HCT116 (cell line): Measurements from ENCODE around the gene SYNDIG1. TPM values are rescaled to one million over a fixed set of nuclear protein-coding genes. Genes with fewer than 3 reads are reported as not detected.

Experiments
- ATAC-seq: fragments of 200-7000 bp; cut with Tn5 transposase; 2 replicates; pipeline ENCODE4 v1.9.1; 2020; ENCODE audit warnings: mild to moderate bottlenecking, moderate library complexity
- BruUV-seq: library from RNA; stranded (reverse); fragments of 400-500 nt; replicated peaks from 2 replicates; lab custom pipeline; 2021; lab: Mats Ljungman, UMichigan
- CTCF ChIA-PET: fragments of 300-600 bp; sonication (Branson Sonifier 250); formaldehyde crosslinking; loops from one replicate; lab custom pipeline; 2021; ENCODE audit warnings: antibody characterized with exemption; lab: Charles Lee
- POLR2A ChIA-PET: fragments of 300-600, 350-600 bp; sonication (Branson Sonifier 250); formaldehyde crosslinking; loops from one replicate; lab custom pipeline; 2021; ENCODE audit warnings: antibody characterized with exemption; lab: Charles Lee
- RAD21 ChIA-PET, 2 experiments: fragments of 300-600 bp; sonication (Branson Sonifier 250); formaldehyde crosslinking; loops; one replicate each; lab custom pipeline; 2023; ENCODE audit warnings: low total read pairs in 2 of 2; ENCODE audit not compliant: uncharacterized antibody in 2 of 2, unreplicated experiment in 2 of 2, low non-redundant PET in 1 of 2; lab: Charles Lee
- DNase-seq: peaks from one replicate; pipeline ENCODE4 v3.0.0-alpha.2; 2010; ENCODE audit warnings: low read depth, low spot score
- H2AFZ ChIP-seq: fragments of 200-600 bp; shearing (Covaris generic), sonication (generic); 2 replicates; pipeline ENCODE4 v1.6.1; 2017; ENCODE audit warnings: low read depth, mixed run types, mixed read lengths, antibody characterized with exemption, low read length; ENCODE audit not compliant: poor library complexity, severe bottlenecking
- H3K27ac ChIP-seq: 2 replicates; pipeline ENCODE4 v1.5.1; 2012; ENCODE audit warnings: low read depth, low read length
- H3K27me3 ChIP-seq: fragments of 200-600 bp; sonication (generic); 2 replicates; pipeline ENCODE4 v1.6.1; 2016; ENCODE audit warnings: mixed run types, low read length, mixed read lengths; ENCODE audit not compliant: insufficient read depth
- H3K36me3 ChIP-seq, 2 experiments: fragments of 200-500 bp in 1 of 2; fragments of 200-600 bp in 1 of 2; sonication (Bioruptor generic) in 1 of 2; sonication (generic) in 1 of 2; 2 replicates each; pipeline versions ENCODE4 v1.5.1 to v1.6.1; 2014 to 2016; ENCODE audit warnings: low read length in 2 of 2, inconsistent platforms in 1 of 2, mixed read lengths in 1 of 2, mixed run types in 1 of 2; ENCODE audit not compliant: insufficient read depth in 2 of 2, control insufficient read depth in 1 of 2
- H3K4me1 ChIP-seq, 2 experiments: fragments of 200-600 bp in 1 of 2; sonication (generic) in 1 of 2; 2 replicates each; pipeline versions ENCODE4 v1.5.1 to v1.6.1; 2012 to 2017; ENCODE audit warnings: low read length in 2 of 2, inconsistent platforms in 1 of 2, mild to moderate bottlenecking in 1 of 2, mixed read lengths in 1 of 2, mixed run types in 1 of 2, moderate library complexity in 1 of 2; ENCODE audit not compliant: insufficient read depth in 2 of 2, control insufficient read depth in 1 of 2
- H3K4me2 ChIP-seq: fragments of 200-600 bp; sonication (generic); 2 replicates; pipeline ENCODE4 v1.6.1; 2017; ENCODE audit warnings: mixed run types, low read length, mixed read lengths
- H3K4me3 ChIP-seq, 2 experiments: fragments of 200-600 bp in 1 of 2; sonication (generic) in 1 of 2; replicated peaks in 1 of 2; 2 replicates each; pipeline ENCODE4 v1.5.1; 2011 to 2016; ENCODE audit warnings: low read length in 2 of 2, control low read depth in 1 of 2, low read depth in 1 of 2, mild to moderate bottlenecking in 1 of 2, mixed read lengths in 1 of 2, mixed run types in 1 of 2
- H3K79me2 ChIP-seq: fragments of 200-600 bp; sonication (generic); 2 replicates; pipeline ENCODE4 v1.6.1; 2017; ENCODE audit warnings: mild to moderate bottlenecking, mixed run types, low read length, moderate library complexity, mixed read lengths; ENCODE audit not compliant: insufficient read depth
- H3K9ac ChIP-seq: fragments of 200-600 bp; sonication (generic); 2 replicates; pipeline ENCODE4 v1.6.1; 2016; ENCODE audit warnings: low read length, mixed read lengths
- H3K9me2 ChIP-seq: fragments of 200-600 bp; sonication (generic), shearing (Covaris generic); 2 replicates; pipeline ENCODE4 v1.6.1; 2017; ENCODE audit warnings: mixed run types, mild to moderate bottlenecking, moderate library complexity; ENCODE audit not compliant: insufficient read depth
- H3K9me3 ChIP-seq, 2 experiments: fragments of 200-500 bp in 1 of 2; fragments of 200-600 bp in 1 of 2; sonication (Bioruptor generic) in 1 of 2; sonication (generic) in 1 of 2; 2 replicates each; pipeline ENCODE4 v1.6.1; 2014 to 2017; ENCODE audit warnings: low read length in 2 of 2, mixed read lengths in 2 of 2, inconsistent platforms in 1 of 2, low read depth in 1 of 2, mild to moderate bottlenecking in 1 of 2, mixed run types in 1 of 2, moderate library complexity in 1 of 2; ENCODE audit not compliant: control insufficient read depth in 1 of 2, insufficient read depth in 1 of 2
- H4K20me1 ChIP-seq: fragments of 200-600 bp; sonication (generic), shearing (Covaris generic); 2 replicates; pipeline ENCODE4 v1.6.1; 2017; ENCODE audit warnings: mixed run types, mild to moderate bottlenecking, moderate library complexity; ENCODE audit not compliant: insufficient read depth
- ATF3 ChIP-seq: IDR thresholded peaks from 2 replicates; pipeline ENCODE4 v1.6.1; 2012
- CBX3 ChIP-seq: IDR thresholded peaks from 2 replicates; pipeline ENCODE4 v1.6.1; 2012; ENCODE audit warnings: low read depth
- CEBPB ChIP-seq: IDR thresholded peaks from 2 replicates; pipeline ENCODE4 v1.6.1; 2012; ENCODE audit warnings: low read depth
- EZH2 ChIP-seq: fragments of 200-600 bp; sonication (generic); IDR thresholded peaks from 2 replicates; pipeline ENCODE4 v1.6.1; 2017; ENCODE audit warnings: antibody characterized with exemption, mixed run types
- MAX ChIP-seq: IDR thresholded peaks from 2 replicates; pipeline ENCODE4 v1.6.1; 2012
- POLR2A ChIP-seq: IDR thresholded peaks from 2 replicates; pipeline ENCODE4 v1.7.0; 2011; ENCODE audit warnings: borderline replicate concordance; ENCODE audit not compliant: insufficient read depth, insufficient read length; ENCODE audit errors: extremely low read depth
- SIN3A ChIP-seq: IDR thresholded peaks from 2 replicates; pipeline ENCODE4 v1.6.1; 2012; ENCODE audit warnings: low read depth
- TCF7L2 ChIP-seq: IDR thresholded peaks from 2 replicates; pipeline ENCODE4 v1.7.0; 2011; ENCODE audit warnings: borderline replicate concordance, inconsistent platforms; ENCODE audit not compliant: insufficient read depth, insufficient read length; ENCODE audit errors: extremely low read depth
- ZFX ChIP-seq: fragments of 450-650 bp; IDR thresholded peaks from 2 replicates; pipeline ENCODE4 v1.6.1; 2017
- ZNF274 ChIP-seq: fragments of 200-500 bp; sonication (Bioruptor generic); IDR thresholded peaks from 2 replicates; pipeline ENCODE4 v1.6.1; 2014; ENCODE audit warnings: mild to moderate bottlenecking, low read depth, low read length, inconsistent platforms
- intact Hi-C: fragments of 100-400 bp; cut with micrococcal nuclease; formaldehyde crosslinking; loops from 2 replicates; pipeline ENCODE4 v1.10.0; 2022
- total RNA-seq: library from RNA; stranded (reverse); gene quantifications from one replicate; pipeline ENCODE4 v1.2.1, GENCODE V29; 2021; ENCODE audit not compliant: unreplicated experiment
- TF ChIP-seq, protein P1 (sequence below): IDR thresholded peaks from 2 replicates; pipeline ENCODE4 v1.6.1; 2012; ENCODE audit warnings: low read depth

The SYNDIG1 gene
- total RNA-seq, 1 experiment from 2014 or later, result not detected

- H3K27me3 ChIP-seq, result no peaks in the 10 kb centered on the region
- no peaks in the 10 kb centered on the region for H3K9me2 ChIP-seq
- POLR2A ChIA-PET, result no interaction called here
- intact Hi-C loops, result no loop called here
- H3K9ac ChIP-seq, result no peak overlapping the region
- TF ChIP-seq SIN3A (no peak), CBX3 (no peak), ZFX (no peak), ATF3 (no peak), CEBPB (no peak), TCF7L2 (no peak), MAX (no peak), EZH2 (no peak), POLR2A (no peak), ZNF274 (no peak)
- TF ChIP-seq, protein P1, sequence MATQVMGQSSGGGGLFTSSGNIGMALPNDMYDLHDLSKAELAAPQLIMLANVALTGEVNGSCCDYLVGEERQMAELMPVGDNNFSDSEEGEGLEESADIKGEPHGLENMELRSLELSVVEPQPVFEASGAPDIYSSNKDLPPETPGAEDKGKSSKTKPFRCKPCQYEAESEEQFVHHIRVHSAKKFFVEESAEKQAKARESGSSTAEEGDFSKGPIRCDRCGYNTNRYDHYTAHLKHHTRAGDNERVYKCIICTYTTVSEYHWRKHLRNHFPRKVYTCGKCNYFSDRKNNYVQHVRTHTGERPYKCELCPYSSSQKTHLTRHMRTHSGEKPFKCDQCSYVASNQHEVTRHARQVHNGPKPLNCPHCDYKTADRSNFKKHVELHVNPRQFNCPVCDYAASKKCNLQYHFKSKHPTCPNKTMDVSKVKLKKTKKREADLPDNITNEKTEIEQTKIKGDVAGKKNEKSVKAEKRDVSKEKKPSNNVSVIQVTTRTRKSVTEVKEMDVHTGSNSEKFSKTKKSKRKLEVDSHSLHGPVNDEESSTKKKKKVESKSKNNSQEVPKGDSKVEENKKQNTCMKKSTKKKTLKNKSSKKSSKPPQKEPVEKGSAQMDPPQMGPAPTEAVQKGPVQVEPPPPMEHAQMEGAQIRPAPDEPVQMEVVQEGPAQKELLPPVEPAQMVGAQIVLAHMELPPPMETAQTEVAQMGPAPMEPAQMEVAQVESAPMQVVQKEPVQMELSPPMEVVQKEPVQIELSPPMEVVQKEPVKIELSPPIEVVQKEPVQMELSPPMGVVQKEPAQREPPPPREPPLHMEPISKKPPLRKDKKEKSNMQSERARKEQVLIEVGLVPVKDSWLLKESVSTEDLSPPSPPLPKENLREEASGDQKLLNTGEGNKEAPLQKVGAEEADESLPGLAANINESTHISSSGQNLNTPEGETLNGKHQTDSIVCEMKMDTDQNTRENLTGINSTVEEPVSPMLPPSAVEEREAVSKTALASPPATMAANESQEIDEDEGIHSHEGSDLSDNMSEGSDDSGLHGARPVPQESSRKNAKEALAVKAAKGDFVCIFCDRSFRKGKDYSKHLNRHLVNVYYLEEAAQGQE, result no peak
- H3K9me3 ChIP-seq, result no peaks in the 10 kb centered on the region
- no peaks in the 10 kb centered on the region for H3K36me3 ChIP-seq
- RAD21 ChIA-PET, result no interaction called here
- CTCF ChIA-PET, result no interaction called here
- no peak overlapping the region for H3K4me2 ChIP-seq
- no TSS peak for BruUV-seq
- H2AFZ ChIP-seq, result no peak overlapping the region
- no peak for ATAC-seq
- no peak for DNase-seq
- no peaks in the 10 kb centered on the region for H4K20me1 ChIP-seq
- no peak overlapping the region for H3K4me3 ChIP-seq
- H3K4me1 ChIP-seq, result peaks cover 3 to 27% of the 10 kb centered on the region in 2 experiments
- no peak overlapping the region for H3K27ac ChIP-seq
- H3K79me2 ChIP-seq, result no peaks in the 10 kb centered on the region
Measured at GRCh38 chr20:24669701-24670100, 200.3 kb downstream of the SYNDIG1 start.
